LNCaP clone FGC (cell line): ENCODE results near the gene SLC25A31.

Experiments used
- DNase-seq: peaks from one replicate; pipeline ENCODE4 v3.0.0-alpha.2; 2011; ENCODE audit warnings: low read depth
- H3K4me3 ChIP-seq: 2 replicates; pipeline ENCODE4 v1.5.1; 2011; ENCODE audit warnings: mild to moderate bottlenecking, low read depth, low read length, control low read depth
- TF ChIP-seq, protein P1 (sequence below): IDR thresholded peaks from 2 replicates; pipeline ENCODE4 v1.5.1; 2012; ENCODE audit warnings: mild to moderate bottlenecking; ENCODE audit not compliant: control insufficient read depth, insufficient read depth; ENCODE audit errors: extremely low read depth

SLC25A31 gene

GRCh38 chr4:127731406-127731805, 1.2 kb downstream of the SLC25A31 start:
- no peak overlapping the region for H3K4me3 ChIP-seq
- DNase-seq: no peak
- TF ChIP-seq, protein P1, sequence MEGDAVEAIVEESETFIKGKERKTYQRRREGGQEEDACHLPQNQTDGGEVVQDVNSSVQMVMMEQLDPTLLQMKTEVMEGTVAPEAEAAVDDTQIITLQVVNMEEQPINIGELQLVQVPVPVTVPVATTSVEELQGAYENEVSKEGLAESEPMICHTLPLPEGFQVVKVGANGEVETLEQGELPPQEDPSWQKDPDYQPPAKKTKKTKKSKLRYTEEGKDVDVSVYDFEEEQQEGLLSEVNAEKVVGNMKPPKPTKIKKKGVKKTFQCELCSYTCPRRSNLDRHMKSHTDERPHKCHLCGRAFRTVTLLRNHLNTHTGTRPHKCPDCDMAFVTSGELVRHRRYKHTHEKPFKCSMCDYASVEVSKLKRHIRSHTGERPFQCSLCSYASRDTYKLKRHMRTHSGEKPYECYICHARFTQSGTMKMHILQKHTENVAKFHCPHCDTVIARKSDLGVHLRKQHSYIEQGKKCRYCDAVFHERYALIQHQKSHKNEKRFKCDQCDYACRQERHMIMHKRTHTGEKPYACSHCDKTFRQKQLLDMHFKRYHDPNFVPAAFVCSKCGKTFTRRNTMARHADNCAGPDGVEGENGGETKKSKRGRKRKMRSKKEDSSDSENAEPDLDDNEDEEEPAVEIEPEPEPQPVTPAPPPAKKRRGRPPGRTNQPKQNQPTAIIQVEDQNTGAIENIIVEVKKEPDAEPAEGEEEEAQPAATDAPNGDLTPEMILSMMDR: no peak

- no peak overlapping the region for H3K4me3 ChIP-seq
- TF ChIP-seq, protein P1: peak; percentile 52
- peak; percentile 10 for DNase-seq
These were observed 2.6 kb downstream of the SLC25A31 start for GRCh38 chr4:127732623-127733328.

- no peak overlapping the region for H3K4me3 ChIP-seq
- TF ChIP-seq, protein P1: no peak
- no peak for DNase-seq
These were observed 4.8 kb downstream of the SLC25A31 start for GRCh38 chr4:127734976-127735375.

- no peak overlapping the region for H3K4me3 ChIP-seq
- DNase-seq: no peak
- TF ChIP-seq, protein P1: no peak
These were observed 7.1 kb downstream of the SLC25A31 start for GRCh38 chr4:127737295-127737694.

DNA sequence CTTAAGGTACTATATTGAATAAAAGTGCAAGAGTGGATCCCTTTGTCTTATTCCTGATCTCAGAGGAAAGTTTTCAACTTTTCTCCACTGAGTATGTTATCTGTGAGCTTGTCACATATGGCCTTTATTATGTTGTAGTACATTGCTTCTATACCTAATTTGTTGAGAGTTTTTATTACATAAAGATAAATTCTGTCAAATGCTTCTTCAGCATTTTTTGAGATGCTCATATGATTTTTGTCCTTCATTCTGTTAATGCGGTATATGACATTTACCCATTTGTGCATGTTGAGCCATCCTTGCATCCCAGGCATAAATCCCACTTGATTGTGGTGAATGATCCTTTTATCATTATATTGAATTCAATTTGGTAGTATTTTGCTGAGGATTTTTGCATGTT, 11.0 kb downstream of the SLC25A31 start:
- TF ChIP-seq, protein P1: no peak
- no peak overlapping the region for H3K4me3 ChIP-seq
- no peak for DNase-seq

DNA sequence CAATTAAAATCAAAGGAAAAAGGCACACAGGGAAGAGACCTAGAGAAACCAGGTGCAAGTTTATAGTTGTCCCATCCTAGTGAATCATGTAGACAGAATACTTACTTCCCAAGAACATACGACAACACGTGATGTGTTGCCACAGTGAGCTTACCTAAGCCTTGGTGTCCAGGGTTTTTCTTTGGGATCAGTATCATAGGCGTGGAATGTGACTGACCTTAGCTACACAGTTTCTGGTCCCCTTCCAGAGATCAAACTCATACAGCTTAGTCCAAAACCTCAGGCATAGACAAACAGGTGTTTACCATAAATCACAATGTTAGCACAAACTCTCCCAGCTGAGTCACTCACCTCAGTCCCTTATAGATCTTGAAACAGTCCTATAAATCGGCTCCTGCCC, 17.7 kb downstream of the SLC25A31 start:
- no peak overlapping the region for H3K4me3 ChIP-seq
- TF ChIP-seq, protein P1: no peak
- no peak for DNase-seq

GRCh38 chr4:127748957-127749356, 18.8 kb downstream of the SLC25A31 start:
- no peak for DNase-seq
- TF ChIP-seq, protein P1: no peak
- no peak overlapping the region for H3K4me3 ChIP-seq
